Liver (tissue), 9 donors: Measurements from ENCODE around the gene SIM2. TPM values are rescaled to one million over a fixed set of nuclear protein-coding genes. Genes with fewer than 3 reads are reported as not detected.

Experiments used
- DNase-seq: peaks from one replicate; pipeline ENCODE4 v3.0.0-alpha.2; 2017; ENCODE audit warnings: low spot score
- H3K27ac ChIP-seq, 2 donors: one replicate each; pipeline ENCODE4 v1.7.0; 2013; ENCODE audit warnings: inconsistent platforms in 2 of 2, low read length in 2 of 2, control low read depth in 1 of 2, low read depth in 1 of 2, mild to moderate bottlenecking in 1 of 2
- H3K27me3 ChIP-seq, 4 donors: one replicate each; pipeline versions ENCODE4 v1.6.1 to v1.7.0; 2013; ENCODE audit warnings: low read length in 3 of 4, inconsistent platforms in 1 of 4, mild to moderate bottlenecking in 1 of 4, moderate library complexity in 1 of 4; ENCODE audit not compliant: control insufficient read depth in 4 of 4, insufficient read depth in 4 of 4
- H3K36me3 ChIP-seq, 4 donors: one replicate each; pipeline versions ENCODE4 v1.6.1 to v1.7.0; 2013; ENCODE audit warnings: low read length in 3 of 4, mild to moderate bottlenecking in 3 of 4, low read depth in 1 of 4, moderate library complexity in 1 of 4; ENCODE audit not compliant: control insufficient read depth in 4 of 4, insufficient read depth in 3 of 4
- H3K4me1 ChIP-seq, 4 donors: one replicate each; pipeline versions ENCODE4 v1.6.1 to v1.7.0; 2013; ENCODE audit warnings: low read length in 3 of 4, mild to moderate bottlenecking in 3 of 4, moderate library complexity in 1 of 4; ENCODE audit not compliant: control insufficient read depth in 4 of 4, insufficient read depth in 4 of 4
- H3K4me3 ChIP-seq, 3 donors: one replicate each; pipeline versions ENCODE4 v1.6.1 to v1.7.0; 2013; ENCODE audit warnings: low read length in 3 of 3, control low read depth in 1 of 3, low read depth in 1 of 3, mild to moderate bottlenecking in 1 of 3
- H3K9ac ChIP-seq, 2 donors: one replicate each; pipeline ENCODE4 v1.7.0; 2013; ENCODE audit warnings: low read length in 2 of 2, mild to moderate bottlenecking in 2 of 2, moderate library complexity in 2 of 2, control low read depth in 1 of 2, low read depth in 1 of 2
- H3K9me3 ChIP-seq, 4 donors: one replicate each; pipeline versions ENCODE4 v1.6.1 to v1.7.0; 2013; ENCODE audit warnings: low read length in 3 of 4; ENCODE audit not compliant: control insufficient read depth in 4 of 4
- ATF3 ChIP-seq: IDR thresholded peaks from 2 replicates; pipeline ENCODE4 v1.6.1; 2016; ENCODE audit warnings: antibody characterized with exemption
- CTCF ChIP-seq: fragments of 150-350 bp; IDR thresholded peaks from 2 replicates; pipeline ENCODE4 v1.5.1; 2017; ENCODE audit warnings: improper control_type of control experiment, low read depth, low read length; ENCODE audit not compliant: missing input control
- EGR1 ChIP-seq, 2 donors: IDR thresholded peaks; 2 replicates each; pipeline ENCODE4 v1.6.1; 2016 to 2018; ENCODE audit warnings: antibody characterized with exemption in 2 of 2, low read depth in 2 of 2
- FOXA1 ChIP-seq: IDR thresholded peaks from 2 replicates; pipeline ENCODE4 v1.6.1; 2016; ENCODE audit warnings: antibody characterized with exemption
- GABPA ChIP-seq, 2 donors: IDR thresholded peaks in 1 of 2; conservative IDR thresholded peaks in 1 of 2; 2 replicates each; pipeline ENCODE4 v1.6.1; 2016; ENCODE audit warnings: antibody characterized with exemption in 2 of 2, mild to moderate bottlenecking in 1 of 2, moderate library complexity in 1 of 2
- HNF4A ChIP-seq, 2 donors: conservative IDR thresholded peaks; 2 replicates each; pipeline ENCODE4 v1.6.1; 2016; ENCODE audit warnings: antibody characterized with exemption in 2 of 2, mild to moderate bottlenecking in 2 of 2
- JUND ChIP-seq, 2 donors: IDR thresholded peaks; 2 replicates each; pipeline ENCODE4 v1.6.1; 2016; ENCODE audit warnings: antibody characterized with exemption in 2 of 2
- MAX ChIP-seq: IDR thresholded peaks from 2 replicates; pipeline ENCODE4 v1.6.1; 2016; ENCODE audit warnings: antibody characterized with exemption
- NR2F2 ChIP-seq: IDR thresholded peaks from 2 replicates; pipeline ENCODE4 v1.6.1; 2016; ENCODE audit warnings: antibody characterized with exemption
- RAD21 ChIP-seq, 2 donors: IDR thresholded peaks; 2 replicates each; pipeline ENCODE4 v1.6.1; 2016; ENCODE audit warnings: antibody characterized with exemption in 2 of 2, mild to moderate bottlenecking in 2 of 2
- REST ChIP-seq: IDR thresholded peaks from 2 replicates; pipeline ENCODE4 v1.6.1; 2016; ENCODE audit warnings: antibody characterized with exemption, mild to moderate bottlenecking
- RXRA ChIP-seq, 2 donors: IDR thresholded peaks; 2 replicates each; pipeline ENCODE4 v1.6.1; 2017 to 2018; ENCODE audit warnings: antibody characterized with exemption in 2 of 2, mild to moderate bottlenecking in 1 of 2
- SP1 ChIP-seq: IDR thresholded peaks from 2 replicates; pipeline ENCODE4 v1.6.1; 2018; ENCODE audit warnings: antibody characterized with exemption, mild to moderate bottlenecking
- TAF1 ChIP-seq: conservative IDR thresholded peaks from 2 replicates; pipeline ENCODE4 v1.6.1; 2016; ENCODE audit warnings: antibody characterized with exemption, mild to moderate bottlenecking
- YY1 ChIP-seq: IDR thresholded peaks from 2 replicates; pipeline ENCODE4 v1.6.1; 2016; ENCODE audit warnings: antibody characterized with exemption, mild to moderate bottlenecking
- ZBTB33 ChIP-seq: IDR thresholded peaks from 2 replicates; pipeline ENCODE4 v1.6.1; 2016; ENCODE audit warnings: antibody characterized with exemption
- WGBS: extraction: QIAGEN DNeasy Blood & Tissue Kit; methylation state at CpG from one replicate; pipeline ENCODE4 v1.1.7; 2013; 5-methylcytosine and 5-hydroxymethylcytosine counted together
- polyA plus RNA-seq, 2 donors: library from polyadenylated mRNA; stranded (reverse) in 1 of 2; unstranded in 1 of 2; fragments of 200-250 nt in 1 of 2; fragments of >200 nt in 1 of 2; fragmentation: Nextera tagmentation in 1 of 2; extraction: Ambion mirVana in 1 of 2; gene quantifications; one replicate each; pipeline versions ENCODE4 v1.2.1 to v1.2.3, GENCODE V29; 2013 to 2015
- total RNA-seq, 2 donors: library from RNA; depleted of rRNA; stranded (reverse); fragments of >200 nt; gene quantifications; one replicate each; pipeline ENCODE4 v1.2.3, GENCODE V29; 2014
- donor health status: healthy.
- donor health status: healthy.
- donor health status: healthy.
- donor health status: healthy.
- donor health status: healthy.

Gene SIM2
- total and polyA plus RNA-seq, 4 donors, result 0.19 TPM; not detected in 3

- Histone ChIP-seq H3K27me3 (no peaks in the 10 kb centered on the region), H3K4me1 (no peaks in the 10 kb centered on the region), H3K4me3 (no peak overlapping the region), H3K9me3 (no peaks in the 10 kb centered on the region), H3K36me3 (no peaks in the 10 kb centered on the region), H3K9ac (no peak overlapping the region), H3K27ac (no peak overlapping the region)
- 67% methylated on average over 12 of the region's 12 CpGs for WGBS
- no peak for DNase-seq
- no peak for TF ChIP-seq NR2F2
- TF ChIP-seq YY1, result no peak
- no peak for TF ChIP-seq HNF4A (conservative IDR thresholded peaks at IDR 0.05)
- TF ChIP-seq SP1, result no peak
- no peak for TF ChIP-seq ATF3
- TF ChIP-seq ZBTB33, result no peak
- no peak for TF ChIP-seq RAD21 (IDR thresholded peaks at IDR 0.05)
- no peak for TF ChIP-seq RXRA (IDR thresholded peaks at IDR 0.05)
- no peak for TF ChIP-seq EGR1 (IDR thresholded peaks at IDR 0.05; ENCODE audit: low read depth in 2 of 2)
- TF ChIP-seq MAX, result no peak
- no peak for TF ChIP-seq FOXA1
These were observed 39.7 kb downstream of the SIM2 start for GRCh38 chr21:36738489-36739126.

GRCh38 chr21:36741506-36741905, 42.6 kb downstream of the SIM2 start:
- no peak for DNase-seq
- no peaks in the 10 kb centered on the region for H3K36me3 ChIP-seq
- H3K27me3 ChIP-seq, result no peaks in the 10 kb centered on the region
- no peak for TF ChIP-seq HNF4A (conservative IDR thresholded peaks at IDR 0.05)
- no peak for TF ChIP-seq CTCF
- TF ChIP-seq JUND (IDR thresholded peaks at IDR 0.05), result no peak
- TF ChIP-seq SP1, result no peak
- TF ChIP-seq NR2F2, result no peak
- no peak for TF ChIP-seq REST
- no peak for TF ChIP-seq MAX
- no peak for TF ChIP-seq ZBTB33
- no peak for TF ChIP-seq TAF1
- TF ChIP-seq EGR1 (IDR thresholded peaks at IDR 0.05; ENCODE audit: low read depth in 2 of 2), result no peak
- no peak for TF ChIP-seq GABPA (IDR thresholded peaks at IDR 0.05 in 1 of 2, conservative IDR thresholded peaks at IDR 0.05 in 1 of 2)
- TF ChIP-seq ATF3, result no peak
- no peak for TF ChIP-seq YY1
- TF ChIP-seq FOXA1, result no peak
- TF ChIP-seq RAD21 (IDR thresholded peaks at IDR 0.05), result no peak
- no peak for TF ChIP-seq RXRA (IDR thresholded peaks at IDR 0.05)
- H3K4me1 ChIP-seq, result no peaks in the 10 kb centered on the region
- H3K4me3 ChIP-seq, result no peak overlapping the region
- no peak overlapping the region for H3K9ac ChIP-seq
- no peak overlapping the region for H3K27ac ChIP-seq
- 90% methylated on average over 21 of the region's 21 CpGs for WGBS
- no peaks in the 10 kb centered on the region for H3K9me3 ChIP-seq
